CD1c-positive myeloid dendritic cell (primary cell): ENCODE results near the gene DHTKD1.
"Not testable (repeated sequence)": the region's sequence is repeated elsewhere in the genome, so short reads cannot be mapped to it uniquely, and the experiment has no call there.

Experiments
- DNase-seq: peaks from one replicate; pipeline ENCODE4 v3.0.0-alpha.2; 2016; ENCODE audit errors: extremely low spot score

DHTKD1 gene

DNA sequence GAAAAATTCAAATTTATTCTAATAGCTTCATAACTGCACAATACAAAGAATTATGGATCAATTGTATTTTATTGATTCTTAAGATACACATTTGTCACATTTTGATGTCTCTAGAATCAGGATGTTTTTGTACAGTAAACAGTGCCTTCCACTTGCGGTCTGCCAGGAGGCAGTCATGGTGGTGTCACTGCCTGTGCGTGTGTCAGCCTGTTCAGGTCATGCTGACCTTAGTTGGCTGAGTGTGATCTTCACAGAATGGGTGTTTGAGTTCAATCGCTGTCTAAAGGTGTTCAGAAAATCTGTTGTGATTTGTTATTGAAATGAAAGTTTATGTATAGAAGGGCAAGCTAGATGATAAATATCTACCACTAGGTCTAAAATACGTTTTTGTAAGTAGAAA is 81.4 kb downstream of the DHTKD1 start:
- no peak for DNase-seq

DNA sequence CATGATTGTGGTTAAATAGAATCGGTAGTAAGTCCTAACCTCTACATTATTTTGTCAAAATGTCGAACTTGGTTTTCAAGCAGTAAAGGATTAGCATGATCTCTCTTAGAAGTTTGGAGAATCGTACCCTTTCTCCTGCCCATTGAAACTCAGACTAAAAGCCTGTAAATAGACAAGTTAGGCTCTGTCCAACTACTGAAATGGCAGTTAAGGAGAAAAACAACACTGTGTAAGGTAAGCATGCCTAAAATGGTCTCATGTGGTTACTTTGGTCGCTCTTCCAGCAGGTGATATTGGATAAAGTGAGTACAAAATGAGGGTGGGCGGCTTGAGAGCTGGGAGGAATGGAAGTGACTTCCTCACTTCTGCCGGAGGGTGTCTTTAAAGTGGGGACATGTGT is 85.8 kb downstream of the DHTKD1 start:
- DNase-seq = no peak

DNA sequence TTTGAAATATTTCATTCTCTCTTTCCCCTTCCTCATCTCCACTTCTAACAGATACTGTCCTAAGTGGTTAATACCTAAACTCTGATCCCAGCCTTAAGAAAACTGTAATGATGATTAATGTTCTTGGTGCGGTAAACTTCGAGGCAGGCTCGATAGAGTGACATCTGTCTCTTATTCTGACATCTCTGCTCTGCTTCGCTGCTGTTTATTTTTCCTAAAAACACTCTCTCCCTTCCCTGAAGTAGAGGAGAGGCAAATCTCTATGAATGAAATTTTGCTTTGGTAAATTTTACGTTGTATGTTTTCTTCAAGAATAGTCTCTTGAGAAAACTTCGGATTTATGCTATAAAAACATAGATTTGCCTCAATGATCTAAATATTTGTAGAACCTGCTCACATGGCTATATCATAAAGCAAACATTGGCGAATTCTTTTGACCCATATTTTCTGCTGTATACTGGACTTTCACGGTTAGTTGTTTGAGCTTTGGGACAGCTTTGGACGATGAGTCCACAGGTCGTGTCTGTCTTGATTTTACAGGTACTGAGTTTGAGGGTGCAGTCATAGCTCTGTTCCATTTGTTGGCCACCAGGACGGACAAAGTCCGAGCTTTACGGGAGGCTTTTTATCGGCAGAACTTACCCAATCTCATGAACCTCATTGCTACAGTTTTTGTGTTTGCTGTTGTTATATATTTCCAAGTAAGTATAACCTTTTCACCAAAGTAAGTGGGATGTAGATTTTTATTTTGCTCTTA is 87.8 kb downstream of the DHTKD1 start:
- no peak for DNase-seq

DNA sequence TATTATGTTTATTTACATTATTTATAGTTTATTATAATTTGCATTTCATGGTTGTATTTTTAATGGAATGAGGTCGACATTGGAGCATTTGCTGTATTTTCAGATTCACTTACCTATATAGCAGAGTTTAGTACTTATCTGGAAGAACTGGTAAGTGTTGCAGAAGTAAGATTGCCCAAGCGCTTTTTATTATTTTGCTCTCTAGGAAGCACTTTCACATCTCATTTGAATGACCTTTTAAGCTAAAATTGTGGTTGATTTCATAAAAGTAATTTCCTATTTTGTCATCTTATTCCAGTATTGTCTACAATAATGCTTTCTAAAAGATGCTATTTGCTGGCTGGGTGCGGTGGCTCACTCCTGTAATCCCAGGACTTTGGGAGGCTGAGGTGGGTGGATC is 89.4 kb downstream of the DHTKD1 start:
- DNase-seq = peak; percentile 84

DNA sequence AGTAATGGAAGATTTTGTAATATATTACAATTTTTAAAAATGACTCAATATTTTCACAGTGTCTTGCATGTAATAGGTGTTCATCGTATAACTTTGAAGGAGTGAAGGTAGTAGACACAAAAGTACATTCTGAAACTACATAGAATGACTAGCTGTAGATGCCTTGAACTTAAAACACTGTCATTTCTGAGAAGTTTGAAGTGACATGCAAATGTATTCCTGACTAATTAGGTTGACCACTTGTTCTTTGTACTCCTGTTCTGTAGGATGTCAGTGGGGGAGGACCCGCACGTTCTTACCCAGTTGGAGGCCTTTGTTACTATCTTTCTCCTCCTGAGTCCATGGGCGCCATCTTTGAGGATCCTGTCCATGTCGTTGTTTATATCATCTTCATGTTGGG is 91.9 kb downstream of the DHTKD1 start:
- DNase-seq = no peak

DNA sequence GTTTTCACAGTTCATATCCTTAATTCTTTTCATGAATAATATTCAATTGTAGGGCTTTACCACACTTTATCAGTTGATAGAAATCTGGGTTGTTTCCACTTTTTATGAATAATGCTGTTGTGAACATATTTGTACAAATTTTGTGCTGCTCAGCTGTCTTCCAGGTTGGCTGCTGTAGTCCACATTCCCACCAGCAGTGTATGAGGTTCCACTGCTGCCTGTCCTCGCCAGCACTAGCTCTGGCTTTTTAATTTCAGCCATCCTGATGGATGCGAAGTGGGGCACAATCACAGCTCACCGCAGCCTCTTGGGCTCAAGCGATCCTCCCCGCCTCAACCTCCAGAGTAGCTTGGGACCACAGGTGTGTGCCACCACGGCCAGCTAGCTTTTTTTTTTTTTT is 94.2 kb downstream of the DHTKD1 start:
- DNase-seq = no peak

DNA sequence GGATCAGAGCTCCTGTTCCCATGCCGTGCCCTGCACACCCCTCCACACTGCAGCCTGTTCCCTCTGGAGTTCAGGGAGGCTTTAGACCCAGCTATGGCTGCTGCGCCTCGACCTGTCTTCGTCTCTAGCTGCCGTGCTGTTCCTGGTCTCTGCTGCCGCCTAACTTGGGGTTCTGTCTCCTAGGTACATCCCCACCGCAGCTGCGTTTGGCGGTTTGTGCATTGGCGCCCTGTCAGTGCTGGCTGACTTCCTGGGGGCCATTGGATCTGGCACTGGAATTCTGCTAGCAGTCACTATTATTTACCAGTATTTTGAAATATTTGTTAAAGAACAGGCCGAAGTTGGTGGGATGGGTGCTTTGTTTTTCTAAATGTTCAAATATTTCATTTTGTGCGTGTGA is 95.3 kb downstream of the DHTKD1 start:
- DNase-seq = no peak

DNA sequence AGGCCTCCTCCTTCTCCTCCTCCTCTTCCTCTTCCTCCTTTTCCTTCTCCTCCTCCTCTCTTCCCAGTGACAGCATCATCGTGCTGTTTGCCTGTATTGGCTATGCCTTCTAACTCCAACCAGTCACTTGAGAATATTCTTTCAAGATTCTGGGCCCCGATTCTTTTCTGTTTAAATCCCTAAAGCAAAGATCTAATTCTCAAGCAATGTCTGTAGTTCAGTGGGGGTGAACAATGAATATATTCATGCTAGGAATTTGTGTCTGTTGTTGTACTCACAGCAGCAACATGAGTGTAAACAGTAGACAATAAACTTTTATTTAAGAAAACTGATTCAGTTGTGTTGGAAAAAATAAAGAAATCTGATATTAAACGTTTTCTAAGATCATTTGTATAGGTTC is 96.3 kb downstream of the DHTKD1 start:
- no peak for DNase-seq

DNA sequence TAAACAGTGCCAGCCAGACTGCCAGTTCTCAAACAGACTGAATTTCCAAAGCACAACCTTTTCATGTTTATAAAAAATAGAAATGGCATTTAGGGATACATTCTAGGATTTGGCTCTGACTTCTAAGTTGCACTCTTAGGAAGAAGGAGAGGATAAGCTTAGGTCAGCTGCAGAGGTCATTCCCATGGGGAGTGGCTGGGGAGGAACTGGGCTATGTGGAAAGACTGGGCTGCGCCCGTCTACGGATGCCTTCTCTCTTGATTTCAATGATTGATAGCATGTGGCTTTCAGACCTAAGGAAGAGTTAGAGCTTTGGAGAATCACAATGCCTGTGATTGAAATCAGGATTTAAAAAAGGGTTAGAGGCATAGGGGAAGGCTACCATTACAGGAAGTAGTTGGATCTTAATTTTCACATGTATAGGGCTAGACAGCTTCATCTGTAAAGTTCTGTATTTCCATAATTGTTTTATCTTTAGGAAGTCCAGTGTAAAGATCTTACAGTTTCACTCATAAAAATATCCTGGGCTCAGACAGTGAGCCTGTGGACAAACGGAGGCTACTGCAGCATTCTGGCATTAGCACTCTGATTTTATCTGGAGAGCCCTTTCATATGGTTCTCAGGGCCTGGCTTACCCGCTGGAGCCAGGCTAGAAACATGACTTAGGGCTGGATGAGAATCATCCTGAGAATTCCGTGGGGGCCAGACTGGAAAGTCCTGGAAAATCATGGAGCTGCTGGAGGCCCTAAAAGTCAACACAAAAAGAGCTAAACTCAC is 97.4 kb downstream of the DHTKD1 start:
- no peak for DNase-seq

DNA sequence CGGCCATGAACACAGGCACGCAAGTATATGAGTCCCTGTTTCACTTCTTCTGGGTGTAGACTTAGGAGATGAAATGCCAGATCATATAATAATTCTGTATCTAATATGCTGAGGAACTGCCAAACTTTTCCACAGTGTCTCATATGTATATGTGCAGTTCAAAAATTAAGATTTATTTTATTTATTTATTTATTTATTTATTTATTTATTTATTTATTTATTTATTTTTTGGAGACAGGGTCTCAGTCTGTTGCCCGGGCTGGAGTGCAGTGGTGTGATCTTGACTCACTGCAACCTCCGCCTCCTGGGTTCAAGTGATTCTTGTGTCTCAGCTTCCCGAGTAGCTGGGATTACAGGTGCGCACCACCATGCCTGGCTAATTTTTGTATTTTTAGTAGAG is 102.8 kb downstream of the DHTKD1 start:
- not testable (repeated sequence) for DNase-seq
